T-helper 1 cell treated with Interleukin-12 subunit alpha and Interleukin-12 subunit beta and Interleukin-4 antibody, amounts not matched to agents 30 μg/mL and 1 μg/mL, for 36 hours (primary cell): ENCODE results near the gene CHIT1.

ENCODE experiments used
- H3K27ac Mint-ChIP-seq: one replicate; pipeline ENCODE4 v1.8.0; 2021; ENCODE audit warnings: mild to moderate bottlenecking, mixed read lengths
- H3K27me3 Mint-ChIP-seq: one replicate; pipeline ENCODE4 v1.8.0; 2021; ENCODE audit warnings: low read depth, mixed read lengths
- H3K36me3 Mint-ChIP-seq: one replicate; pipeline ENCODE4 v1.8.0; 2021; ENCODE audit warnings: low read depth, mixed read lengths
- H3K4me1 Mint-ChIP-seq: one replicate; pipeline ENCODE4 v1.8.0; 2021; ENCODE audit warnings: low read depth, mixed read lengths
- H3K4me3 Mint-ChIP-seq: one replicate; pipeline ENCODE4 v1.8.0; 2021; ENCODE audit warnings: mild to moderate bottlenecking, moderate library complexity, mixed read lengths
- H3K9me3 Mint-ChIP-seq: one replicate; pipeline ENCODE4 v1.8.0; 2021; ENCODE audit warnings: mixed read lengths

The CHIT1 gene

DNA sequence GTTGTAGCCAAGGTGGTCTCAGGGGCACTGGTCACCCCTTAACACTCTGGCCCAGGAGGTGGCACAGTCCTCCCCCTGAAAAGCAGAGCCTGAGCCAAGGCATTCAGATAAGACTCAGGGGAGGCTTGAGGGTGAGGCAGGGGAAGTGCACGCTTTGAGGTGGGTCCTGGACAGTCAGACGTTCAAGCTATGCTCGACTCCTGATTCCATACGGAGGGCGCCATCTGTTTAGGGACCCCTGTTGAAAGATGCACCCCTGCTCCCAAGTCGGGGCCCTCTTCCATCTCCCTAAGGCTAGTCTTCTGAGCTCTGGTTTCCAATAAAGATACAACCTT is 30.0 kb downstream of the CHIT1 start:
- Mint-ChIP-seq H3K4me3 (no peak overlapping the region), H3K4me1 (no peaks in the 10 kb centered on the region), H3K36me3 (no peaks in the 10 kb centered on the region), H3K27me3 (peaks cover 28% of the 10 kb centered on the region), H3K9me3 (peaks cover 4% of the 10 kb centered on the region), H3K27ac (no peak overlapping the region)

- no peaks in the 10 kb centered on the region for H3K36me3 Mint-ChIP-seq
- peaks cover 28% of the 10 kb centered on the region for H3K27me3 Mint-ChIP-seq
- no peak overlapping the region for H3K4me3 Mint-ChIP-seq
- H3K27ac Mint-ChIP-seq: no peak overlapping the region
- H3K9me3 Mint-ChIP-seq: peaks cover 4% of the 10 kb centered on the region
- H3K4me1 Mint-ChIP-seq: no peaks in the 10 kb centered on the region
Measured at GRCh38 chr1:203199002-203199401, 30.5 kb downstream of the CHIT1 start.

- peaks cover 19% of the 10 kb centered on the region for H3K27me3 Mint-ChIP-seq
- H3K4me1 Mint-ChIP-seq: no peaks in the 10 kb centered on the region
- no peak overlapping the region for H3K27ac Mint-ChIP-seq
- no peak overlapping the region for H3K4me3 Mint-ChIP-seq
- H3K9me3 Mint-ChIP-seq: peaks cover 4% of the 10 kb centered on the region
- no peaks in the 10 kb centered on the region for H3K36me3 Mint-ChIP-seq
Measured at GRCh38 chr1:203197625-203198024, 31.8 kb downstream of the CHIT1 start.

DNA sequence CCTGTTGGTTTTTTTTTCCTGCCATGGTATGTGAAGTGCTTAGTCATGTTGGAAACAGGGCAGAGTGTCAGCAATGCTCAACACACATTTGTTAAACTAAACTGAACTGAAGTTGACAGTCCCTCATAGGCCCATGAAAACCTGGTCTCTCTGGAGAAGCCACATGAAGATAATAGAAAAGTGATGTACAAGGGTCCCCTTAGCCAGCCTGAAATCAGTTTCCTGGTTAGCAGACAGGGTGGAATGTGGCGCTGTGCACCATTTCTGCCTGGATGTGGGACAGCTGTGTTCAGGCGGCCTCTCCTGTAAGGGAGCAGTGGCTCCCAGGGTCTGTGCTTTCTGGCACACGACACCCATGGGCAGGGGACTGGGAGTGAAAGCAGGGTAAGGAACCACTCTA is 33.1 kb downstream of the CHIT1 start:
- Mint-ChIP-seq H3K4me3 (no peak overlapping the region), H3K4me1 (no peaks in the 10 kb centered on the region), H3K27ac (no peak overlapping the region), H3K36me3 (no peaks in the 10 kb centered on the region), H3K27me3 (peaks cover 27% of the 10 kb centered on the region), H3K9me3 (peaks cover 4% of the 10 kb centered on the region)

GRCh38 chr1:203190949-203191348 is 38.5 kb downstream of the CHIT1 start:
- Mint-ChIP-seq H3K4me3 (no peak overlapping the region), H3K4me1 (no peaks in the 10 kb centered on the region), H3K9me3 (no peaks in the 10 kb centered on the region), H3K27me3 (peaks cover 36% of the 10 kb centered on the region), H3K36me3 (no peaks in the 10 kb centered on the region), H3K27ac (no peak overlapping the region)

- H3K27me3 Mint-ChIP-seq: peaks cover 36% of the 10 kb centered on the region
- no peaks in the 10 kb centered on the region for H3K9me3 Mint-ChIP-seq
- H3K4me3 Mint-ChIP-seq: no peak overlapping the region
- H3K4me1 Mint-ChIP-seq: no peaks in the 10 kb centered on the region
- H3K36me3 Mint-ChIP-seq: no peaks in the 10 kb centered on the region
- H3K27ac Mint-ChIP-seq: no peak overlapping the region
Measured at GRCh38 chr1:203189951-203190352, 39.5 kb downstream of the CHIT1 start.

DNA sequence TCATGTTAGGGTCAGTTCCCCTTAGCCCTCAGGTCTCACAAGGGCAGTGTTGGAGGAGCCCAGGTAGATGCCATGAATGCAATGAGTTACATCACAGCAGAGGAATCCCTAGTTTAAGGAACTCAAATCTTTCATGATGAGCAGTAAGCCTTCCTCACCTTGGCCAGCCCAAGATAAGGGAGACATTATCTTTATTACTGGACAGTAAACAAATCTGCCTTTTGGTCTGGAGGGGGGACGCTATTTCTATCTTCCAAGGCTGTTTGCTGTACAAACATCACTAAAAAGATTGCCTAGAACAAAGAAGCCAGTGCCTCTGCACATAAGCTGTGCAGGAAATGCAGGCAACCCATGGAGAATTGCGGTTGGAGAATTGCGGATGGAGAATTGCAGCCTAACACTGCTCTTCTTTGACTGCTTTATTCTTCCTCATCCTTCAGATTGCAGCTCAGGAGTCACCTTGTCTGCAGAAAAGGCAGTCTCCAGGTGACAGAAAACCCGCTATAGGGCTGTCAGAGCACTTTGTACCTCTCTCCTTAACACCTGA is 40.7 kb downstream of the CHIT1 start:
- H3K27ac Mint-ChIP-seq: no peak overlapping the region
- no peaks in the 10 kb centered on the region for H3K4me1 Mint-ChIP-seq
- H3K4me3 Mint-ChIP-seq: no peak overlapping the region
- H3K36me3 Mint-ChIP-seq: no peaks in the 10 kb centered on the region
- peaks cover 36% of the 10 kb centered on the region for H3K27me3 Mint-ChIP-seq
- no peaks in the 10 kb centered on the region for H3K9me3 Mint-ChIP-seq

DNA sequence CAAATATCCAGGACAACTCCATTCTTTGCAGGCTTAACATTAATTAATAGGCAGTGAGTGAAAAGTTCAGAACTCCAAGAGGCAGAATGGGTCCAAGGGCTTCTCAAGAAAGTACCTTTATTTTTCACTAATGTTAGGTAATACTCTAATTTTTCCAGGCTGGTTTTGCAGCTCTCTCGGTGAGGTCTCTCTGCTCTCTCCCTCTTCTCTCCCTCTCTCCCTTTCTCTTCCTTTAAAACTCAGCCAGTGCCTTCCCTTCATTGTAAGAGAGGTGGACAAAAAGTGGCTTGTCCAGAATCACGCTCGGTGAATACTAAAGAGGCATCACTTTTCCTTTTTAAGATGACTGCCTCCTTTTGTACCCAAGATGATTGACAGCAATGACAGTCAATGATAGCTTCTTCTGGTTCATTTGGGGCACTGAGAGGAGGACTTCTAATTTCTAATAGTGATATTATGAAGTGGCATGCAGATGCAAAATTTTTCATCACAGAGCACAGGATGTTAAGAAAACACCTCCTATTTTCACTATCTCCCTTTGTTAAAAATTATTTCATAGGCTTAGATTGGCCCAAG is 41.7 kb downstream of the CHIT1 start:
- H3K27me3 Mint-ChIP-seq: peaks cover 36% of the 10 kb centered on the region
- H3K27ac Mint-ChIP-seq: no peak overlapping the region
- no peaks in the 10 kb centered on the region for H3K9me3 Mint-ChIP-seq
- H3K36me3 Mint-ChIP-seq: no peaks in the 10 kb centered on the region
- H3K4me3 Mint-ChIP-seq: no peak overlapping the region
- H3K4me1 Mint-ChIP-seq: no peaks in the 10 kb centered on the region

DNA sequence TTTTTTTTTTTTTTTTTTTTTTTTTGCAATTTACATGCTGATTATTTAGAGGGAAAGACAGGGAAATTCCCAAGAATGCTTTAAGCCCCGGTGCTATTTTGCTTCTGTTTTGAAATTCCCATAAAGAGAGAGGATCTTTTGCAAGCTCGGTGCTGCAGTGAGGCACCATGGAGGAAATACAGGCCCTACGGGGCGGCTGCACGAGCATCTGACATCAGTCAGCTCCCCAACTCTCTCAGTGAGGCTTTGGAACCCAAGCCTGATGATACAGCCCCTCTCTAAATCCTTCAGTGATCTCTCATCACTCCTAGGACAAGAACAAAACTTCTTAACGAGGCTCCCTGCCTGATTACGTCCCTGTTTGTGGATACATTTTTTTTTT is 42.2 kb downstream of the CHIT1 start:
- no peaks in the 10 kb centered on the region for H3K9me3 Mint-ChIP-seq
- H3K27me3 Mint-ChIP-seq: peaks cover 36% of the 10 kb centered on the region
- H3K4me1 Mint-ChIP-seq: no peaks in the 10 kb centered on the region
- no peak overlapping the region for H3K27ac Mint-ChIP-seq
- no peaks in the 10 kb centered on the region for H3K36me3 Mint-ChIP-seq
- H3K4me3 Mint-ChIP-seq: no peak overlapping the region

DNA sequence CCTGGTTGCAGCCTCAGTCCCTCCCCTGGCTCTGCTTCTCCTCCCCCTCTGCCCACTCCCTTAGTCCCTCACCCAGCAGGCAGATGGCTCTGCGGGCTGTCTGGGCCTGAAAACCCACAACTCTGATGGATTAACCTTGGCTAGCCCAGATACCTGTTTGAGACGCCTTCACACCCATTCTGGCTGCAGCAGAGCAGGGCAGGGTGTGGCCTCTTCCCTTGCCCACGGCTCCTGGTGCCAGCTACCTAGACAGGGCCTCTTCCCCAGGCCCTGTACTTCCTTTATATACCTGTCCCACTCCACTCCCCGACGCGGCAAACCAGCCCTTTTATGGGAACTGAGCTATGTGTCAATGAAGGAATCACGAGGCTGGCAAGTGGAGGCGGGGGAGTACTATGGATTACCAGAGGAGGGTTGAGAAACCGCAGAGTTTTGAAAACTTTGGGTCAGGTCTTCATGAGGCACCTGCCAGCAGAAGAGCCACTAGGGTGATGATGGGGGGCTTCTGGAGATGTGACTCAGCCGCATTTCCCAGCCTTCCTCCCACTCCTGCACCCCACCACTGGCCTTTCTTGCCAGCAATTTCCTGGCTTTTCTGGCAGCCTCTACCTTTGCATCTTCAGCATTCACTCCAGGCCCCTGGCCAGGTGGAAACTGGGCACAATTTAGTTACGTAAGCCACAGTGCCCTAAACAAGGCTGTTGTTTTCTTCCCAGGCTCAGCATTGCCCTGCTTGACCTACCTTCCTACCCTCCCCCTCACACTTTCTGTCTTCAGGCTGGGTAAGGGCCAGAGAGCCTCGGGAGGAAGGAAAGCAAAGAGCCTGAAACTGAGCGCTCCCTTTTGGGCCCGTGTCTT is 42.8 kb downstream of the CHIT1 start, which contains the start of gene CHI3L1:
CHI3L1 (minus strand) TSS at position 259 of the 858 bp plus-strand sequence; CDS start at position 178, 81 bp downstream.
- no peaks in the 10 kb centered on the region for H3K4me1 Mint-ChIP-seq
- peaks cover 32% of the 10 kb centered on the region for H3K27me3 Mint-ChIP-seq
- H3K27ac Mint-ChIP-seq: no peak within 1 kb of the TSS
- H3K4me3 Mint-ChIP-seq: no peak within 1 kb of the TSS
- H3K36me3 Mint-ChIP-seq: no peaks in the 10 kb centered on the region
- no peaks in the 10 kb centered on the region for H3K9me3 Mint-ChIP-seq

- Mint-ChIP-seq H3K27me3 (peaks cover 28% of the 10 kb centered on the region), H3K36me3 (no peaks in the 10 kb centered on the region), H3K27ac (no peak overlapping the region), H3K4me1 (no peaks in the 10 kb centered on the region), H3K9me3 (no peaks in the 10 kb centered on the region), H3K4me3 (no peak overlapping the region)
Measured at GRCh38 chr1:203186091-203186445, 43.4 kb downstream of the CHIT1 start.

DNA sequence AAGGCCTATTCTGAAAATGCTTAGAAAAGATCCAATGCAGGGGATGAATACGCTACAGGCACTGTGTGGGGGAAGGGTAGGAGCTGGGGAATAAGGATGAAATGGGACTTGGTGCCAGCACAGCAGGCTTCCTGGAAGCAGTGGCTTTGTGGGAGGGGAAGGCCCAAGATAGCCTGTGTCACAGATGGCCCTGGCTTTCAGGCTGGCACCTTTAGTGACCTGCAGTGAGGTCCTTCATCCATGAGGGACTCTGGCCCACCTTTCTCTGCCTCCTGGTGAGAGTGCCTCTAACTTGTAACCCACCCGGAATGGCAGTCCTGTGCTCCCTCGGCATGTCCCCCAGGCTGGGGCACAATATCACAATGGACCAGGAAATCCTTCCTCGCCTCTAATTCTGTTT is 43.9 kb downstream of the CHIT1 start:
- Mint-ChIP-seq H3K27me3 (peaks cover 28% of the 10 kb centered on the region), H3K4me3 (no peak overlapping the region), H3K27ac (no peak overlapping the region), H3K36me3 (no peaks in the 10 kb centered on the region), H3K9me3 (no peaks in the 10 kb centered on the region), H3K4me1 (no peaks in the 10 kb centered on the region)

GRCh38 chr1:203185061-203185461 is 44.4 kb downstream of the CHIT1 start:
- Mint-ChIP-seq H3K27ac (no peak overlapping the region), H3K4me1 (no peaks in the 10 kb centered on the region), H3K36me3 (no peaks in the 10 kb centered on the region), H3K27me3 (peaks cover 27% of the 10 kb centered on the region), H3K4me3 (no peak overlapping the region), H3K9me3 (no peaks in the 10 kb centered on the region)

- H3K4me3 Mint-ChIP-seq: no peak overlapping the region
- H3K36me3 Mint-ChIP-seq: no peaks in the 10 kb centered on the region
- no peak overlapping the region for H3K27ac Mint-ChIP-seq
Measured at GRCh38 chr1:203184467-203184866, 45.0 kb downstream of the CHIT1 start.

GRCh38 chr1:203183828-203184227 is 45.6 kb downstream of the CHIT1 start:
- H3K9me3 Mint-ChIP-seq: no peaks in the 10 kb centered on the region
- H3K27me3 Mint-ChIP-seq: peaks cover 16% of the 10 kb centered on the region
- no peaks in the 10 kb centered on the region for H3K4me1 Mint-ChIP-seq
- no peak overlapping the region for H3K4me3 Mint-ChIP-seq
- H3K27ac Mint-ChIP-seq: no peak overlapping the region
- no peaks in the 10 kb centered on the region for H3K36me3 Mint-ChIP-seq

More at GRCh38 chr1:203184467-203184866, 45.0 kb downstream of the CHIT1 start:
- Mint-ChIP-seq H3K27me3 (peaks cover 22% of the 10 kb centered on the region), H3K9me3 (no peaks in the 10 kb centered on the region), H3K4me1 (no peaks in the 10 kb centered on the region)
